NCI-H82 treated with DMSO at 0.1 percent for 48 hours (cell line): ENCODE results near the gene SDK1.
"Not testable (repeated sequence)": the region's sequence is repeated elsewhere in the genome, so short reads cannot be mapped to it uniquely, and the experiment has no call there.

Experiments used
- DNase-seq: peaks from one replicate; lab custom pipeline; 2025; ENCODE audit not compliant: unreplicated experiment; lab: John Stamatoyannopoulos, UW

SDK1 gene

DNA sequence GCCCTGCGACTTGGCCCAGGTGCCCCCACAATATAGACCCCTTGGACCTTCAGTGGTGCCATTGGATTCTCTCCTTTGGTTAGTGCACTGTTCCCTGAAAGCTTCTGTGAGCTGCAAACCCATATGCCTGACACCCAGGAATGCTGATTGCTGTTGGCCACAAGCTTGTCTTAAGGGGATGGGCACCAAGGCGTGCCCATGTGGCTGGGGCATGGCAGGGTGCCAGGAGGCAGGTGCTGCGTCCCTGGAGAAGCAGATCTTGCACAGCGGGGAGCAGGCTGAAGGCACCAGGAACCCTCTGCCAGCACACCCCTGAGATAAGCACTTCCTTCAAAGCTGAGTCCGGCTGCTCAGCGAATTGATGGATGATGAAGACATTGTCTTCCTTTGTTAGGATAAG is 411.8 kb downstream of the SDK1 start:
- DNase-seq, result no peak

DNA sequence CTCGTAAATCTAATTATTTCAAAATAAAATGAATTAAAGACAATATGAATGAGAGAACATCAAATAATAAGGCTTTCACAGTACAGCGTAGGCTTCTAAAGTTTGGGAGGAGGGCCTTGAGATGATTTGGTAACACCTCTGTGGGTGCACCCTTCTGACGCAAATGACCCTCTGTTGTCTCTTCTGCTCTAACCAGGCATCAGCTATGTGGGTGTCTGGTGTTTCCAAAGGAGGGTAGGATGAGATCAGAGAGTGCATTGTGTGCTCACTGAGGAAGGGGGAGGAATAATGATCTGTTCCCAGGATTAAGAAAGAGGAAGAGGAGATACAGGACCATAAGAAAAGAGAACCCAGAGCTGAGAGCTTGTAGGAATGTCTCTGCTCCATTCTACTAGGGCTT is 420.4 kb downstream of the SDK1 start:
- no peak for DNase-seq

DNA sequence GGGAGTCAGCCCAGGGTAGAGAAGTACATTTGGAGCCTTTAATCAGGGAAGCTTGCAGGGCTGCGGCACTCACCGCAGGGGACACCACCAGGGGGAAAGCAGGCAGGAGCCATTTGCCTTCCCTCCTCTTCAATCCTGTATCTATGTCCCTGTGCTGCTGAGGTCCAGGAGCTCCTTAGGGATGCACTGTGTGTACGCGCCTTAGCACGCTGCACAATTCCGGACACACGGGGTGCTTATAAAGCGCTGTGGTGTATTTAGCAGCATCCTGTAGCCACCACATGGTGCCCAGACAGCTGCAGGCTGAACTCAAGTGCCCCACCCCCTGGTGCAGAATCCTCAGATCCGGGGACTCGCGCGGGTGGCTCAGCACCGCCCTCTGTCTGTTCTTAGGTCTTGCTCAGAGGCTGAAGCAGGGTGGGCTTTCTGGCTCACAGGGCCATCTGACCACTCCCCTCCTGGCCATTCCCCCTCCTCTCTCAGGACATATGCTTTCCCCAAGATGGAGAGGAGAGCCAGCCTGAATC is 421.4 kb downstream of the SDK1 start:
- peak; percentile 2 for DNase-seq

DNA sequence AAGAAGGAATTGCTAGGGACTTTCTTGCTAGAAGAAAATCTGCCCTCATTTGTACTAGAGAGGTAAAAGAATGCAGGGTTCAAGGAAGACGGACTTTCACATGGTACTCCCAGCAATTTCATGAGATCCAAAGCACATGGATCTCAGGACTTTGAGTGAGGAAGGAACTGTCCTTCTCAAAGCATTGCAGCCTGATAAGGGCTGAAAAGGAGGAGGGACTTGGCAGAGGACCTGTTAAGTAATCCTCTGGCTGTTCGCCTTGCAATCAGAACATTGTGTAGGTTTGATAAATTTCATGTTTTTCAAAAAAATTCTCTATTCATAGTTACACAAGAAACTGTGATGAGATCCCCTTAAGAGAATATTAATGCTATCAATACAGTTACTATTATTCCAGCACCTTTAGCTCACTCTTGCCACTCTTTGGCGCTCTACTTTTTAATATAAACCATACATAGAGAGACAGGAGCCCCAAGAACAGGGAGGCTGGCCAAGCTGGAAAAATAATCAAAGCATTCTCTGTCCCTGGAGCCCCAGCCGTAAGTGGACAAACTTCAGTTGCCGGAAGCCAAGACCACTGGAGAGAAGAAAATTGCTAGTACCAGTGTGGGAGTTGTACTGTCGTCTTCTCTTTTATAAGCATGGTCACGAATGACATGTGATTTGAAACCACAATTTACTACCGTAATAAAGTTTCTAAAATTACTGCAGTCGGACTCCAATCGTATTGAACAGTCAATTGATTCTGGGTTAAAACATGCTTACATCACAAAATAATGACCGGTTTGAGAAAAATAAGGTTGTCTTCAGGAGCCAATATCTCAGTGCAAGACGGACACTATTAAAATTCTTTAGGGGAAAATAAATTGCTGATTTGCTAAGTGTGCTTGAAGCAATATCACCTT is 424.4 kb downstream of the SDK1 start:
- DNase-seq, result no peak

DNA sequence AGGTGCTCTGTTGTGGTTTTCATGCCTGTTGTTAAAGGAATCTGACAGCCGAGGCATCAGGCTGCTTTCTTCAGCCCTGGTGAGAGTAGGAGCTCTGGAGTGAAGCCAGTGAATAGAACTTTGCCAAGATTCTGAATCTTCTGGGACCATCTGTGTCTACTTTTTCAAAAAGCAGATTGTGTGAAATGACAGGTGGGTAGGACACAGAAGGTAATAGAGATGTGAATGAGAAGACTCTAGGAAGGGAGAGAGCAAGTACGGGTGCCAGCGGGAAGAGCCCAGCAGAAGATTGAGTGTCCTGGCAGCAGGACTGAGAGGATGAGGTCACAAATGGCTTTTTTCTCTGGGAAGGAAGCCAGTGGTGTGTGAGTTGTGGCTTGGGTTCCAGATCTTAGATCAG is 429.2 kb downstream of the SDK1 start:
- DNase-seq, result no peak

DNA sequence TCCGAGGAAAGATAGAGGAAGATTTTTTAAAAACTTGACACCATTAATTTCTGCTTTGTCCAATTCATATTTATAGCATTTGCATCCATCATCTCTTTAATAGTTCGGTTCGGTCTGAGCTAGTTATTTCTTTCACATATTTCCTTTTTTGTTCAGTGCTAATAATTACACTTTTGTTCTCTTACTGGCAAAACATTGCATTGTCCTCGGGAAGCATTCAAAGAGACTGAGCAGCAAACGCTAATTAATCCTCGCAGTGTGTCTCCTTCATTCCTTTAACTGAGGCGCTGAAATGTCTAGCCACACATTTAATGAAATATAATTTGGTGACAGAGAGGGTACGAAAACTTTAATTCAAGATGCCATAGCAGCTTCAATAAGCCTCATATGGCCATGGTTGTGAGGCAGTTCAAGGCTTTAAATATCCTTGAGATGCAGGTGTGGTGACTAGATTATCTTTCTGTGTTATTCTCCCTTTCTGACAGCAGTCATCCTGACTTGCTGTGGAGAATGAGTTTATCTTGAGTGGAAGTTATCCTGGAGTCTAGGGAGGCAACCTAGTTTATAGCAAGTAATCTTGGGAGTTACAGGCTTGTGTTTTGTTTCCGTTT is 431.4 kb downstream of the SDK1 start:
- no peak for DNase-seq

DNA sequence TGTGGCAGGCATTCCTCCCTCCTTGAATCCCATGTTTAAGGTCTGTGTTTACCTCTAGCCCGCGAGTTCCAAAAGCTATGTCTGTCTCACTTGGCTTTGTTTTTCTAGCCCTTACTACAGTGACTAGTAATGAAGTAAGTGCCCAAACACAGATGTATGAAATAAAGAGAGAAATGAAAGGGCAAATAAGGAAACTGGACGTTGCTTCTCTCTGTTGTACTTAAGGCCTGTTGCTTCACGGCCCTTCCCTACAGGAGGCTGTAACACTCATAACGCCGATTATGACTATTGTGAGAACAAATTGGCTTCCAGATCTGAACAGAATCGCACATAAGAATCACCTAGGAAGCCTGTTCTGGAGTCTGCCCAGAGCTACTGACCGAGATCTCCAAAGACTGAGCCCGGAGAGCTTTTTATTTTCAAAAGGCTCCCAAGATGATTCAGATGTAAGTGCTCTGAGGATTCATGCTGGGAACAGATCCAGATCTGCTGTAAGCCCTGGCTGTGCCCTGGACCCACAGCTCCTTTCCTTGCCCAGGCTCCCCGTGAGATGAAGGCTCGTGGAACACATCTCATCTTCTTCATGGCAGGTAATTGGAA is 432.6 kb downstream of the SDK1 start:
- DNase-seq, result no peak

DNA sequence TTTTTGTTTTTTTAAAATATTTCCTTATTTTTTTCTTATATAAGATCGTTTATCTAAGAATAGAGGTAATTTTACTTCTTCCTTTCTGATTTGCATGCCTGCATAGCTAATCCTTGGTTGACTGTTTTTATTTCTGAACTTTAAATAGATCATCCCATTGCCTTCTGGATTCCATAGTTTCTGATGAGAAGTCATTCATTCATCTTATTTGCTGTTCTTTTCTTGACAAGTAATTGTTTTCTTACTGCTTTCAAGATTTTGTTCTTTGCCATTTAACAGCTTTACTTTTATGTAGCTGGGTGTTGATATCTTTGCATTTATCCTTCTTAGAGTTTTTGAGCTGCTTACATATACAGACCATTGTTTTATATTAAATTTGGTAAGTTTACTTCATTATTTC is 437.9 kb downstream of the SDK1 start:
- no peak for DNase-seq

DNA sequence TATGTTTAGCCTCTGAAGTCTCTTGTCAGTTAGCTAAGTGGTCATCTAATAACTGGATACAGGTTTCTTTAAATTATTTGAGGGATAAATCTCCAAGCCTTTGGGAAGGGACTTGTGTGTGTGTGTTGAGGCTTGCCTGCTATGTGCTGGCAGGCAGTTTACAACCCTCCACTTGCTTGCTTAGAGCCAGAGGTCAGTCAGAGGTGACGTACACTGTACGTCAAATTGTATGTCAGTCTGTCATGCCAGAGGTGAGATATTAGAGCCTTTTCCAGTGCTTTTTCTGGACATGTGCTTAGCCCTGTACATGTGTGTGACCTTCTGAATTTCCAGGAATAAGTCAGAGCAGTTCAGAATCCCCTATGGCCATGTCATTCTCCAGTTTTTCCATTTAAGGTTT is 438.9 kb downstream of the SDK1 start:
- no peak for DNase-seq

DNA sequence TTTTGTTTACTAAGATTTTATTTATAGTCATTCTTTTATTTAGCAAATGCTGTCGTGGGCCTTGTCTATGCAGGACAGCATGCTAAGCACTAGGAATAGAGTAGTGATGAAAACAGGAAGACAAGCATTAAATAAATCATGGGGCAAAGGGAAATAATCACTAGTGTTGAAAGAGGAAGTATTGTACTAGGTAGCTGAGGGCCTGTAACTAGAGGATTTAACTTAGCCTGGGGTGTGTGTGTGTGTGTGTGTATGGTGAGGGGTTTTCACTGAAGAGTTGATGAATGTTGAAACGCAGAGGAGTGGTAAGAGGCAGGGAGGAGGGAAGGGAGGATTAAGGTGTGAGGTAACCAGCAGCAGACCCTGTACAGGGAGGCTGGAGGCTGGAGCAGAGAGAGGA is 446.4 kb downstream of the SDK1 start:
- no peak for DNase-seq

DNA sequence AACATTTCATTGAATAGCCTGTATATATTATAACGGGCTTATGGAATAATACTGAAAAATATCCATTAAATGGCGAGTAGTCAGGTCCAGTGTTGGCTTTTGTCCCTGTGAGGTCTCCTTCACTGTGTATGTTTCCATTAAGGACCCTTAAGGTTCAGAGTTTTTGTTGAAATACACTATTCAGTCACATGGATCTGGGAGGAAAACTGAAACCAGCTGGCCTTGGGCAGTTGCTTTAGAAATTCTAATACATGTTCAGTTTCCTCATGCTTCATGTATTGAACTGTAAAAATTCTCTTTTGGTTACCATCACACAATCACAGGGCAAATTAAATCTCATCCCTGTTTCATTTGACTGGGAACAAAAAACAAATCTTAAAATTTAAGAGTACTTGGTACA is 447.3 kb downstream of the SDK1 start:
- no peak for DNase-seq

DNA sequence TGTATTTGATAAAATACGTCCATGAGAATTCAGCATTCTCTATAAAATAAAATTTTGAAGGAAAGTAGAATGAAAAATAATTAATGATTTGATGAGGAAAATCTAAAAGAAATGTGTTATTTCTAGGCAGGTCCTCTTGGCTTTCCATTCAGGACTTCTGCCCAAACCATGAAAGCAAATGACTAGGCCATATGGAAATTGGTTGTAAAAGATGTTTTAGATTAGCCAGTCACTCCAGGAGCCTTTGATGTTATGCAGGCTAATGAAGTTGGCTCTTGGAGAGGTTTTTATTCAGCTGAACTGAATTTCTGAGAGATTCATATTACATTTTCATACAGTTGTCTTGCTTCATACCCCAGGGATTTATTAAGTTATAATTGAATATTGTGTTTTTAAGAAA is 452.8 kb downstream of the SDK1 start:
- no peak for DNase-seq

DNA sequence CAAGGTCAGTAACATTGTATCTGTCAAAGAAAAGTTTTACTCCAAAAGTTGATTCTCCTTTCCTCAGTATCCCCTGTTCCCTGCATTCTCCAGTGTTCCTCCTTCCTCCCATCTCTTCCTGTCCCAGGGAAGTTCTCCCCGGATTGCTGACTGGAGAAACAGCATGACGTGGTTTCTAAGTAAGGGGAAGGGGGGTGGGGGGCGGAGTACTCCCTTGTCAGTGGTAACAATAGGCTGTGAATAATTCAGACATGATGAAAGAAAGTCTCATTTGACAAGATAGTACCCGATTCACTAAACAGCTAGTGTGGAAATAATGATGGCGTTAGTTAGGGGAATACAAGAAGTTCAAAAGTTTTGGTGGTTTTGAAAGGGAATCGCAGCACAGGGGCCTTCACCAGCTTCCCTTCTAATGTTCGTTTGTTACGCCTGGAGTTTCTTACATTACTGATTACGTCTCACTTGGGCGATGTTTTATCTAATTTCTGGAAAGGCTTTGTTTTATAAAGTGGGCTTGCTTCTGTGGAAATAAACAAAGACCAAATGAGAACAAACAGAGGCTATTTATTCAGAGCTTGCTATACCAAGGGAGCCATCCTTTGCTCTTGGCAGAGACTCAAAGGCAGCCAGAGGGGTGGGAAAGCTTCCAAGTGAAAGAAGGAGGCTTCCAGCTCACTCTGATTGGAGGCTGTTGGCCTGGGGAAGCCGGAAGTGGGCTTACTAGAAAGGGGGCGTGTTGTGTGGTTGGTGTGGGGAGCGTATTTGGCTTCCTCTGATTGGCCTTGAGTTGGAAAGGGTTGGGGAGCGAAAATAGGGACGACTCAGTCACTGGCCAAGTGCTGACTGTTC is 453.7 kb downstream of the SDK1 start:
- DNase-seq, result no peak

DNA sequence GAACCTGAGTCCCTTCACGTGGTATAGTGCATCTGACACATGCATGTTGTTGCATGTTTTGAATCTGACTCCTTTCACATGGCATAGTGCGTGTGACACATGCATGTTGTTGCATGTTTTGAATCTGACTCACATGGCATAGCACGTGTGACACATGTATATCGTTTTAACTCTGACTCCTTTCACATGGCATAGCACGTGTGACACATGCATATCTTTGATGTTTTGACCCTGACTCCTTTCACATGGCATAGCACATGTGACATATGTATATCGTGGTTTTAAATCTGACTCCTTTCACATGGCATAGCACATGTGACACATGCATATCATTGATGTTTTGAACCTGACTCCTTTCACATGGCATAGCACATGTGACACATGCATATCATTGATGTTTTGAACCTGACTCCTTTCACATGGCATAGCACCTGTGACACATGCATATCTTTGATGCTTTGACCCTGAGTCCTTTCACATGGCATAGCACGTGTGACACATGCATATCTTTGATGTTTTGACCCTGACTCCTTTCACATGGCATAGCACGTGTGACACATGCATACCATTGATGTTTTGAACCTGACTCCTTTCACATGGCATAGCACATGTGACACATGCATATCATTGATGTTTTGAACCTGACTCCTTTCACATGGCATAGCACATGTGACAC is 454.9 kb downstream of the SDK1 start:
- DNase-seq, result not testable (repeated sequence)

DNA sequence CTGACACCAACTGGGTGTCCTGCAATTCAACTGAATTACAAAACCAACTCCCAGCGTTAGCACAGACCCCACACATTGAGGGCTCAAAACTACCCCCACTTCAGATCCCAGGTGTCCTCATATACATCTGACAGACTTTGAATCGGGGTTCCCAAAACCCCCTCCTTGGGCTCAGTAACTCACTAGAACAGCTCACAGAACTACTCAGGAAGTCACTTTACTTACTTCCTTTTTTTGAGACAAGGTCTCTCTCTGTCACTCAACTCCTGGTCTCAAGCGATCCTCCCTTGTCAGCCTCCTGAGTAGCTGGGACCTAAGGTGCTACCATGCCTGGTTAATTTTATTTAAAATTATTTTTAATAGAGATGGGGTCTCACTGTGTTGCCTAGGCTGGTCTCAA is 456.0 kb downstream of the SDK1 start:
- no peak for DNase-seq

DNA sequence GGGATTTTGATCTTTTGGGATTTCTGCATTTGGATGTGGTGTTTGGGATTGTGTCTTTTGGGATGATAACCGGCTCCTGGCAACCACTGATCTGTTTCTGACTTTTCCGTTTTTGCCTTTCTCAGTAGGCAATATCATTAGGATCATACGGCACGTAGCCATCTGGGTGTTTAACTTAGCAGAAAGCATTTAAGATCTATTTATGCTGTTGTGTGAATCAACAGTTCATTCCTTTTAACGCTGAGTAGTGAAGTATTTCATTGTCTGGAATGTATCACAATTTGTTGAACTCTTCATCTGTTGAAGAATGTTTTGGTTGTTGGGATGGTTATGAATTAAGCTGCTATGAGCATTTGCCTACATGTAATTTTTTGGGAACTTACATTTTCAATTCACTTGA is 459.6 kb downstream of the SDK1 start:
- no peak for DNase-seq

DNA sequence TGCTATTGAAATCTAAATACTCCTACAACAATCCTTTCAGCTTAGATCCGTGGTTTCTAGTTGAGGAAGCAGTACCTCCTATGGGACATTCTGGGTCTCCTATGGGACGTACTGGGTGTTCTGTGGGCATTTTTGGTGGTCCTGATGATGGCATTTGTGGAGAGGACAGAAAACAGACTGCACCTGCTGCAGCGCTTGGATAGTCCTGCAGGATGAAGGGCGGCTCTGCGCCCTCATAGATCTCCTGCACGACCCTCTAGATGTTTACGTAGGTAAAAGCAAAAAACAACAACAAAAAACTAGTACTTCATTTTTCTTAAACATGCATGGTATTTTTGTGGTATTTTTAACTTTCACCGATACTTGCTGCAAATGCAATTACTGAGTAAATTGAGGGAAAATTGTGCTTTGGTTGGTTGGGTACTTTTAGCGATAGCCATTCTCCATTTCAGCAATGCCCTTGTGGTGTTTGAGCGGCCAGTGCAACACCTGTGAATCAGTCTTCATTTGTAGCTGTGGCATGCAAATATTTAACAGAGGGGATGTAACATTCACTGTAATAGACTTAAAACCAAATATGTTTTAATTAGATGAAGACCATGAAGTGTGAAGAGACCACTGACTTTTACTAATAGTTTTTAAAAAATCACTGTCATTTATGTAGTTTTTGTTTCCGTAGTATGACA is 461.2 kb downstream of the SDK1 start:
- no peak for DNase-seq

DNA sequence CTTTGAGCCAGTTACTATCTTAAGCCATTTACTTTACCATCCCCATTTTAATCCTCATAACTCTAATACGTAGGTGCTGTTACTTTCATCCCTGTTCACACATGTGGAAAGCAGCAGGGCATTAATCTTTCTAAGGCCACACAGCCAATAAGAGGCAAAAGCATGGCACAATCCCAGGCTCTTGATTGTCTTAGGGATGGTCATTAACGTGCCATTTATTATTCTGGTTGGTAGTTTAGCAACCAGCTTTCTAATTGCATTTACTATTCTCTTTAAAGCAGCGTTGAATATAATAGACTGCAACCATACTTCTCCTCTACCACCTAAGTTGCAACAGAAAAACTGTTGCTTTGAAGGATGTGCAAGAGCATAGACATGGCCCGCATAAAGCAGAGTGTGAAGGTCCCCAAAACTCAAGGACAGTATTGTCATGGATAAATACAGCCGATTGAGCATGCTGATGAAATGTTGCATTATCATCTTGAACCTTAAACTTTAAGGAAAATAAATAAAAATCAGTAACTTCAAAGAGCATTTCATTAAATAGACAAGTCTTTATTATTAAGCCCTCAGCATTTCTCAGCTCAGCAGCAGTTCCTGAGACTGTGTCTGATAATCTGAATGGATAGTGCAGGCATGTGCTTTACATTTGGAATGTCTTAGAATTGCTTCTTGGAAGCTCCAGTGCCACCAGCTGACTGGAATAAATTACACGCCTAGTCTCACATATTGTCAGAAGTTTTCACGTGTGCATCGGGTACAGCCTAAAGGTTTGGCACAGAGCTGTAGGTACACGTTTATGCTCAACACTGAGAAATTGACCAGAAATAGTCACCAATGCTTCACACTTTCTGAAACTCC is 467.1 kb downstream of the SDK1 start:
- no peak for DNase-seq

DNA sequence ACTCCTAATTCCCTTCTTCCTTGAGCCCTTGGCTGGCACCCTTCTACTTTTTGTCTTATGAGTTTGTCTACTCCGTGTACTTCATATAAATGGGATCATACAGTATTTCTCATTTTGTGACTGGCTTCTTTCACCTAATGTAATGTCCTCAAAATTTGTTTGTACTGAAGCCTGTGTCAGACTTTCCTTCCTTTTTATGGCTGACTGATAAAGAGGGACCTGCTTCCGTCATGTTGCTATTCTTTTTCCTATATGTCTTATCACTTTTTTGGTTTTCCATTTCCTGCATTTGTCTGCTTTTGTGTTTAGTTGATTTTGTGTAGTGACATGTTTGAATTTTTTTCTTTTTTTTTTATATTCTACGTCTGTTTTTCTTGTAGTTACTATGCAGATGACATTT is 470.9 kb downstream of the SDK1 start:
- no peak for DNase-seq
